ENCODE results near the gene TSEN15.

The TSEN15 gene

DNA sequence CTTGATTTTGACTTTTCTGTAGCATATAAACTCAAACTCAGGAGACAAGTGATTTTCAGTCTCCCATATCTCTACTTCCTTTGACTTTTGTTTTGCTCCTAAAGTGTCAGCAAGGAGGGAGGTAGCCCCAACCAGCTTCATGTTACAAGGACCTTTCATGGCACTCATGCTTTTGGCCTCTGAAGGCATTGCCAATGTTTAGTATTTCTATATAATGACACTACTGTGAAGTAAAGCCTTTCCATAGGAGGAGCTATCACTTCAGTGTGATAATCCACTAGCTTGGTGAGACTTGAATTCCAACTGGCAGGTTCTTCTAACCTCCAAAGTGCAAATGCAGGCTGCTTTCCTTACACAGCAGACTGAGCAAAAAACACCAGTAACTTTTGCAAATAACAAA, 28.4 kb upstream of the TSEN15 start:
- no peak for ATAC-seq

DNA sequence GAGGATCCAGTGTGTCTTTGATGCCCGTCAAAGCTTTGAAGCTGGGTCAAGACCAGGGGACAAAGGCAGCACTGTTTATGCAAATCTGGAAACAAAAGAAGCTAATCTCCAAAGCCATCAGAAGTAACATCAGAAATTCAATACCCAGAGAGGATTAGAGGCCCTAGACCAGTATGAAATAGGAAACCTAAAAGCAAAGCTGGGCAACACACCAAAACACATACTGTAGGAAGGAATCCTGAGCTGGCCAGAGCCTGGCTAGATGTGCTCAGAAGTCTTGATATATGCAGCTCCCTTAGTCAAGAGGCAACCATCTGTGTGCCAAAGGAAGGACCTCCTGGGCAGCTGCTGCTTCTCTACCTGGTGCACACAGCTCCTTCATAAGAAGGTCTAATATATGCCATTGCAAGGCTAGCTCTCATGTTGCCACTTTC, 26.3 kb upstream of the TSEN15 start:
- peak; percentile 97 for ATAC-seq
- TF ChIP-seq TOX (CRISPR knock-in tag; IDR thresholded peaks at IDR 0.05; ENCODE audit: borderline replicate concordance) (0 out of 2 replicates have a peak, but pooled peaks have one; percentile 56), OSR1 (CRISPR knock-in tag; IDR thresholded peaks at IDR 0.05) (peak; percentile 79; the same call in 1 of the 2 replicates), ARNTL (CRISPR knock-in tag; IDR thresholded peaks at IDR 0.05; ENCODE audit: borderline replicate concordance, low read depth) (no peak), ZNF70 (CRISPR knock-in tag; IDR thresholded peaks at IDR 0.05) (no peak)
- TF ChIP-seq, protein P1, sequence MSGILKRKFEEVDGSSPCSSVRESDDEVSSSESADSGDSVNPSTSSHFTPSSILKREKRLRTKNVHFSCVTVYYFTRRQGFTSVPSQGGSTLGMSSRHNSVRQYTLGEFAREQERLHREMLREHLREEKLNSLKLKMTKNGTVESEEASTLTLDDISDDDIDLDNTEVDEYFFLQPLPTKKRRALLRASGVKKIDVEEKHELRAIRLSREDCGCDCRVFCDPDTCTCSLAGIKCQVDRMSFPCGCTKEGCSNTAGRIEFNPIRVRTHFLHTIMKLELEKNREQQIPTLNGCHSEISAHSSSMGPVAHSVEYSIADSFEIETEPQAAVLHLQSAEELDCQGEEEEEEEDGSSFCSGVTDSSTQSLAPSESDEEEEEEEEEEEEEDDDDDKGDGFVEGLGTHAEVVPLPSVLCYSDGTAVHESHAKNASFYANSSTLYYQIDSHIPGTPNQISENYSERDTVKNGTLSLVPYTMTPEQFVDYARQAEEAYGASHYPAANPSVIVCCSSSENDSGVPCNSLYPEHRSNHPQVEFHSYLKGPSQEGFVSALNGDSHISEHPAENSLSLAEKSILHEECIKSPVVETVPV (CRISPR knock-in tag; IDR thresholded peaks at IDR 0.05) = no peak
- TF ChIP-seq, protein P2, sequence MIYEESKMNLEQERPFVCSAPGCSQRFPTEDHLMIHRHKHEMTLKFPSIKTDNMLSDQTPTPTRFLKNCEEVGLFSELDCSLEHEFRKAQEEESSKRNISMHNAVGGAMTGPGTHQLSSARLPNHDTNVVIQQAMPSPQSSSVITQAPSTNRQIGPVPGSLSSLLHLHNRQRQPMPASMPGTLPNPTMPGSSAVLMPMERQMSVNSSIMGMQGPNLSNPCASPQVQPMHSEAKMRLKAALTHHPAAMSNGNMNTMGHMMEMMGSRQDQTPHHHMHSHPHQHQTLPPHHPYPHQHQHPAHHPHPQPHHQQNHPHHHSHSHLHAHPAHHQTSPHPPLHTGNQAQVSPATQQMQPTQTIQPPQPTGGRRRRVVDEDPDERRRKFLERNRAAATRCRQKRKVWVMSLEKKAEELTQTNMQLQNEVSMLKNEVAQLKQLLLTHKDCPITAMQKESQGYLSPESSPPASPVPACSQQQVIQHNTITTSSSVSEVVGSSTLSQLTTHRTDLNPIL (CRISPR knock-in tag; IDR thresholded peaks at IDR 0.05; ENCODE audit: low read depth) = no peak

More for the DNA sequence above, 28.4 kb upstream of the TSEN15 start:
- TF ChIP-seq OSR1 (CRISPR knock-in tag; IDR thresholded peaks at IDR 0.05) (no peak), BACH2 (CRISPR knock-in tag; IDR thresholded peaks at IDR 0.05; ENCODE audit: borderline replicate concordance) (no peak), ZC3H10 (CRISPR knock-in tag; IDR thresholded peaks at IDR 0.05) (no peak)

DNA sequence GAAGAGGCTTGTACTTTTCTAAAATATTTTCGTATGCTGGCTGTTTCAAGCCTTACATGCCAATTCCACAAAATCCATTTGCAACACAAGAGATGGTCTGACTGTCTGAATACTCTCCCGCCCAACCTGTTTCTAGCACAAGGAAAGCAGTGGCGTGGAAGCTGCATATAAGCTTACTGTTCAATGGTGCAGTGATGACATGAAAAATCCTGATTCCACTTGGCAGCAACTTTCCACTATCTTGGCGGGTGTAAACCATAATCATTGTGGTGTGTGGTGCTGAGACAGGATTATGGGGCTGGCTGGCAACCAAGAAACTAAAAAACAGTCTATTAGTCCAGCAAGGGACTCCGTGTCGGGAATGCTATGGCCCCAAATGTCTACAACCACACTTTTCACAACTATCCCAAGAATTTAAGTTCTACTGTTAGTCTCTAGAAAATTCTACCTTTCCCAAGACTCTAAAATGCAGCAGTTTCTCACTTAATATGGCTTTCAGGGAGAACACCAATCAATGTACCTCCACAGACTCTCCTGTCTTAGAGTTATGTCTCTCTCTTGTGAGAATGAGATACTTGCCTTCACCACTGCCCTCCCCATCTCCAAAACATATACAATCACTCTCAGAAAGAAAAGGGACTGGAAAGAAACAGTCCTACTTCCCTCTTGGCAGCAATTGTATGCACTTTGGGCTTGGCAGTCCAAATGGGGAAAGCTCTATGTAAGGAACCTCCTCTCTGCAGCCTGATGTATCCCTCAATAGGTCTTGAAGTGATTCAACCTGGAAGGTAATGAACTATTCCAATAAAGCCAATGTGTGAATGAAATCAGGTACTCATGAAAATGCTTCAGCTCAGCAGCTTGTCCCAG, 23.5 kb upstream of the TSEN15 start:
- TF ChIP-seq ESRRG (CRISPR knock-in tag; IDR thresholded peaks at IDR 0.05) (no peak), ZFP30 (CRISPR knock-in tag; IDR thresholded peaks at IDR 0.05) (no peak), CSDC2 (CRISPR knock-in tag; IDR thresholded peaks at IDR 0.05) (no peak), ARNTL (CRISPR knock-in tag; IDR thresholded peaks at IDR 0.05; ENCODE audit: borderline replicate concordance, low read depth) (no peak), ZFP3 (CRISPR knock-in tag; IDR thresholded peaks at IDR 0.05) (no peak), TCF4 (CRISPR knock-in tag; IDR thresholded peaks at IDR 0.05; ENCODE audit: borderline replicate concordance) (no peak), ZC3H10 (CRISPR knock-in tag; IDR thresholded peaks at IDR 0.05) (no peak), ZNF8 (CRISPR knock-in tag; IDR thresholded peaks at IDR 0.05) (no peak), OSR1 (CRISPR knock-in tag; IDR thresholded peaks at IDR 0.05) (no peak), GLIS3 (CRISPR knock-in tag; IDR thresholded peaks at IDR 0.05) (no peak), BACH2 (CRISPR knock-in tag; IDR thresholded peaks at IDR 0.05; ENCODE audit: borderline replicate concordance) (no peak), SNAI2 (CRISPR knock-in tag; IDR thresholded peaks at IDR 0.05) (no peak)
- TF ChIP-seq, protein P3, sequence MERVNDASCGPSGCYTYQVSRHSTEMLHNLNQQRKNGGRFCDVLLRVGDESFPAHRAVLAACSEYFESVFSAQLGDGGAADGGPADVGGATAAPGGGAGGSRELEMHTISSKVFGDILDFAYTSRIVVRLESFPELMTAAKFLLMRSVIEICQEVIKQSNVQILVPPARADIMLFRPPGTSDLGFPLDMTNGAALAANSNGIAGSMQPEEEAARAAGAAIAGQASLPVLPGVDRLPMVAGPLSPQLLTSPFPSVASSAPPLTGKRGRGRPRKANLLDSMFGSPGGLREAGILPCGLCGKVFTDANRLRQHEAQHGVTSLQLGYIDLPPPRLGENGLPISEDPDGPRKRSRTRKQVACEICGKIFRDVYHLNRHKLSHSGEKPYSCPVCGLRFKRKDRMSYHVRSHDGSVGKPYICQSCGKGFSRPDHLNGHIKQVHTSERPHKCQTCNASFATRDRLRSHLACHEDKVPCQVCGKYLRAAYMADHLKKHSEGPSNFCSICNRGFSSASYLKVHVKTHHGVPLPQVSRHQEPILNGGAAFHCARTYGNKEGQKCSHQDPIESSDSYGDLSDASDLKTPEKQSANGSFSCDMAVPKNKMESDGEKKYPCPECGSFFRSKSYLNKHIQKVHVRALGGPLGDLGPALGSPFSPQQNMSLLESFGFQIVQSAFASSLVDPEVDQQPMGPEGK (CRISPR knock-in tag; IDR thresholded peaks at IDR 0.05; ENCODE audit: borderline replicate concordance) = no peak
- TF ChIP-seq, protein P4, sequence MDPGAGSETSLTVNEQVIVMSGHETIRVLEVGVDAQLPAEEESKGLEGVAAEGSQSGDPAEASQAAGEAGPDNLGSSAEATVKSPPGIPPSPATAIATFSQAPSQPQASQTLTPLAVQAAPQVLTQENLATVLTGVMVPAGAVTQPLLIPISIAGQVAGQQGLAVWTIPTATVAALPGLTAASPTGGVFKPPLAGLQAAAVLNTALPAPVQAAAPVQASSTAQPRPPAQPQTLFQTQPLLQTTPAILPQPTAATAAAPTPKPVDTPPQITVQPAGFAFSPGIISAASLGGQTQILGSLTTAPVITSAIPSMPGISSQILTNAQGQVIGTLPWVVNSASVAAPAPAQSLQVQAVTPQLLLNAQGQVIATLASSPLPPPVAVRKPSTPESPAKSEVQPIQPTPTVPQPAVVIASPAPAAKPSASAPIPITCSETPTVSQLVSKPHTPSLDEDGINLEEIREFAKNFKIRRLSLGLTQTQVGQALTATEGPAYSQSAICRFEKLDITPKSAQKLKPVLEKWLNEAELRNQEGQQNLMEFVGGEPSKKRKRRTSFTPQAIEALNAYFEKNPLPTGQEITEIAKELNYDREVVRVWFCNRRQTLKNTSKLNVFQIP (CRISPR knock-in tag; IDR thresholded peaks at IDR 0.05; ENCODE audit: borderline replicate concordance, low read depth) = no peak
- TF ChIP-seq, protein P5, sequence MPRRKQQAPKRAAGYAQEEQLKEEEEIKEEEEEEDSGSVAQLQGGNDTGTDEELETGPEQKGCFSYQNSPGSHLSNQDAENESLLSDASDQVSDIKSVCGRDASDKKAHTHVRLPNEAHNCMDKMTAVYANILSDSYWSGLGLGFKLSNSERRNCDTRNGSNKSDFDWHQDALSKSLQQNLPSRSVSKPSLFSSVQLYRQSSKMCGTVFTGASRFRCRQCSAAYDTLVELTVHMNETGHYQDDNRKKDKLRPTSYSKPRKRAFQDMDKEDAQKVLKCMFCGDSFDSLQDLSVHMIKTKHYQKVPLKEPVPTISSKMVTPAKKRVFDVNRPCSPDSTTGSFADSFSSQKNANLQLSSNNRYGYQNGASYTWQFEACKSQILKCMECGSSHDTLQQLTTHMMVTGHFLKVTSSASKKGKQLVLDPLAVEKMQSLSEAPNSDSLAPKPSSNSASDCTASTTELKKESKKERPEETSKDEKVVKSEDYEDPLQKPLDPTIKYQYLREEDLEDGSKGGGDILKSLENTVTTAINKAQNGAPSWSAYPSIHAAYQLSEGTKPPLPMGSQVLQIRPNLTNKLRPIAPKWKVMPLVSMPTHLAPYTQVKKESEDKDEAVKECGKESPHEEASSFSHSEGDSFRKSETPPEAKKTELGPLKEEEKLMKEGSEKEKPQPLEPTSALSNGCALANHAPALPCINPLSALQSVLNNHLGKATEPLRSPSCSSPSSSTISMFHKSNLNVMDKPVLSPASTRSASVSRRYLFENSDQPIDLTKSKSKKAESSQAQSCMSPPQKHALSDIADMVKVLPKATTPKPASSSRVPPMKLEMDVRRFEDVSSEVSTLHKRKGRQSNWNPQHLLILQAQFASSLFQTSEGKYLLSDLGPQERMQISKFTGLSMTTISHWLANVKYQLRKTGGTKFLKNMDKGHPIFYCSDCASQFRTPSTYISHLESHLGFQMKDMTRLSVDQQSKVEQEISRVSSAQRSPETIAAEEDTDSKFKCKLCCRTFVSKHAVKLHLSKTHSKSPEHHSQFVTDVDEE (CRISPR knock-in tag; IDR thresholded peaks at IDR 0.05) = no peak
- TF ChIP-seq, protein P1 (CRISPR knock-in tag; IDR thresholded peaks at IDR 0.05) = no peak
- ATAC-seq = no peak

Measured in SK-N-SH treated with all-trans-retinoic acid at 6 μM for 48 hours (cell line).